Measurements from ENCODE around the gene WNT4.

WNT4 gene

GRCh38 chr1:22115286-22115685 is 27.6 kb downstream of the WNT4 start:
- in situ Hi-C loops (cut with MboI; ENCODE audit: low pct_unique_long_range_greater_than_20kb, low sequenced_read_pairs, unreplicated experiment): loop anchor here (25.0 kb wide), 1 partner anchor 297 kb away; no protein-coding TSS in a partner anchor

GRCh38 chr1:22114083-22115012 is 28.5 kb downstream of the WNT4 start:
- in situ Hi-C loops (cut with MboI; ENCODE audit: low pct_unique_long_range_greater_than_20kb, low sequenced_read_pairs, unreplicated experiment): loop anchor here (25.0 kb wide), 1 partner anchor 298 kb away; no protein-coding TSS in a partner anchor
- no peak for TF ChIP-seq CTCF (IDR thresholded peaks at IDR 0.05; ENCODE audit: extremely low read depth, insufficient read depth, missing control alignments)
- DNase-seq (ENCODE audit: low spot score): no peak

More at GRCh38 chr1:22115286-22115685, 27.6 kb downstream of the WNT4 start:
- TF ChIP-seq CTCF (IDR thresholded peaks at IDR 0.05; ENCODE audit: extremely low read depth, insufficient read depth, missing control alignments): no peak
- DNase-seq (ENCODE audit: low spot score): no peak

- no peak for DNase-seq (ENCODE audit: low spot score)
- in situ Hi-C loops (cut with MboI; ENCODE audit: low pct_unique_long_range_greater_than_20kb, low sequenced_read_pairs, unreplicated experiment): loop anchor here (25.0 kb wide), 1 partner anchor 300 kb away; no protein-coding TSS in a partner anchor
- TF ChIP-seq CTCF (IDR thresholded peaks at IDR 0.05; ENCODE audit: extremely low read depth, insufficient read depth, missing control alignments): no peak
Observed at GRCh38 chr1:22112554-22112953, 30.3 kb downstream of the WNT4 start.

- no peak for DNase-seq (ENCODE audit: low spot score)
- TF ChIP-seq CTCF (IDR thresholded peaks at IDR 0.05; ENCODE audit: extremely low read depth, insufficient read depth, missing control alignments): no peak
- in situ Hi-C loops (cut with MboI; ENCODE audit: low pct_unique_long_range_greater_than_20kb, low sequenced_read_pairs, unreplicated experiment): loop anchor here (25.0 kb wide), 1 partner anchor 301 kb away; no protein-coding TSS in a partner anchor
Observed at GRCh38 chr1:22111620-22112019, 31.3 kb downstream of the WNT4 start.

- in situ Hi-C loops (cut with MboI; ENCODE audit: low pct_unique_long_range_greater_than_20kb, low sequenced_read_pairs, unreplicated experiment): loop anchor here (25.0 kb wide), 1 partner anchor 301 kb away; no protein-coding TSS in a partner anchor
- no peak for TF ChIP-seq CTCF (IDR thresholded peaks at IDR 0.05; ENCODE audit: extremely low read depth, insufficient read depth, missing control alignments)
- no peak for DNase-seq (ENCODE audit: low spot score)
Observed at GRCh38 chr1:22111115-22111514, 31.8 kb downstream of the WNT4 start.

GRCh38 chr1:22110016-22110415 is 32.9 kb downstream of the WNT4 start:
- DNase-seq (ENCODE audit: low spot score): no peak
- in situ Hi-C loops (cut with MboI; ENCODE audit: low pct_unique_long_range_greater_than_20kb, low sequenced_read_pairs, unreplicated experiment): loop anchor here (25.0 kb wide), 1 partner anchor 302 kb away; no protein-coding TSS in a partner anchor
- no peak for TF ChIP-seq CTCF (IDR thresholded peaks at IDR 0.05; ENCODE audit: extremely low read depth, insufficient read depth, missing control alignments)
